Measurements from ENCODE around the gene MRPL58.
"Not testable (repeated sequence)": the region's sequence is repeated elsewhere in the genome, so short reads cannot be mapped to it uniquely, and the experiment has no call there.

Gene MRPL58

DNA sequence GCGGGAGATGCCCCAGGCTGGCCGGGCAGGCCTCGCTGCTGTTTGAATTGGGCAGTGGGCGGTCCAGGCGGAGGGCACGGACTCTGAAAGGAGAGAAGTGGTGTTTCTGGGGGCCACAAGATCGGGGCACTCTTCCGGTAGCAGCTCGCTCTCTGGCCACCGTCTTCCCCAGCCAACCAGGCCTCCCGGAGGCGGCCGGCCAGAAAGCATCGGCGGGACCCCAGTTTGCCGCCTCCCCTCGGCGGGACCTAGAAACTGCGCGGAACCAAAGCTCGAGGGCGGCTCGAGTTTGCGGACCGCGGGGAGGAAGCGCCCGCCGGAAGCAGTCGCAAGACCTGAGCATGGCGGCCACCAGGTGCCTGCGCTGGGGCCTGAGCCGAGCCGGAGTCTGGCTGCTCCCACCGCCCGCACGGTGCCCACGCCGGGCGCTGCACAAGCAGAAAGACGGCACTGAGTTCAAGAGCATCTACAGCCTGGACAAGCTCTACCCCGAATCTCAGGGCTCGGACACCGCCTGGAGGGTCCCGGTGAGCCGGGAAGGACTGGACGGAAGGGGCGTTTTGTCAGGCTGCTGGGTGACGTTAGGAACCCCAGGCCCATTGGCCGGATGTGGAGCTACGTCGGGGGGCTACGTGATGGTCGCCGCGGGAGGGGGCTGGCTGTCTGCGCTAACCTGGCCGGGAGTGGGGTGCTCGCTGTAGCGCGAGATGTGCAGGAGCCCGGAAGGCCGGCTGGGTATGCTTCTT, at the start of gene MRPL58:
Gene MRPL58, plus strand, starts transcription at position 325 of the 746 bp plus-strand sequence. Its CDS starts 17 bp downstream, at position 342.
- DNase-seq, result peak; percentile 74 to 75

DNA sequence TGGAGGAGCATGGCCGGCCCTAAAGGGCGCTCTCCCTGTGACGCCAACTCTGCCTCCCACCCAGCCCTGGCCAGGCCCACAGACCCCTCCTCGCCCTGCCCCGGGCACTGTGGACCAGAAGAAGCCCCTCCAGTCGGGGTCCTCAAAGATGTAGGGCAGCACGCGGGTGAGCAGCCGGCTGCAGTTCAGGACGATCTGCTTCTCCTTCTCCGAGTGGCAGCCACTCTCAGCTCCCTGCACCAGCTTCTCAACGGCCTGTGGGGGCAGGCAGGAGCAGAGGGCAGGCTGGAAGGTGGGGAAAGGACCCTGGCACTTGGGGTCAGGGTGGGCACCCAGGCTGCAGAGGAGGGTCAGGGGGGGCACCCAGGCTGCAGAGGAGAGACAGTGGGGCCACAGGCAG, 48.8 kb upstream of the MRPL58 start:
- DNase-seq, result no peak

DNA sequence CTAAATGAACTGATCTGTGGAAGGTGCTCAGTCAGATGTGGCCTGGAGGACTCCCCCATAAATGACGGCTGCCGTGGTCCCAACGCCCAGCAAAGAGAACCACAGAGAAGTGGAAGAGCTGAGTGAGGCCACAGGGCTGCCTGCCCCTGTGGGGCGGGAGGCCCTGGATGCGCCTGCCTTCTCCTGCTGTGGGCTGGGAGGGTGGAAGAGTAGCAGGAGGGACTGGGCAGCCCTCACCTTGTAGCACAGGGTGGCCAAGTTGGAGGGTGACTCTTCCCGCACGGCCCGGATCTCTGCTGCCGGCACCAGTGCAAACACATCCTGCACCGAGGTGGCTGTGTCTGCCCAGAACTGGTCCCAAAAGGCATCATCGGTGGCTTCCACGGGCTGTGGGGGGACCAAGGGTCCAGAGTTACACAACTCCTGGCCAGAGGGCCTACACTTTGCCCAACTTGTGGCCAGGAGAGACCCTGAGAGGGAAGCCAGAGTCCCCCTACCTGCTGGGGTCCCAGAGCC, 48.2 kb upstream of the MRPL58 start:
- no peak for DNase-seq

DNA sequence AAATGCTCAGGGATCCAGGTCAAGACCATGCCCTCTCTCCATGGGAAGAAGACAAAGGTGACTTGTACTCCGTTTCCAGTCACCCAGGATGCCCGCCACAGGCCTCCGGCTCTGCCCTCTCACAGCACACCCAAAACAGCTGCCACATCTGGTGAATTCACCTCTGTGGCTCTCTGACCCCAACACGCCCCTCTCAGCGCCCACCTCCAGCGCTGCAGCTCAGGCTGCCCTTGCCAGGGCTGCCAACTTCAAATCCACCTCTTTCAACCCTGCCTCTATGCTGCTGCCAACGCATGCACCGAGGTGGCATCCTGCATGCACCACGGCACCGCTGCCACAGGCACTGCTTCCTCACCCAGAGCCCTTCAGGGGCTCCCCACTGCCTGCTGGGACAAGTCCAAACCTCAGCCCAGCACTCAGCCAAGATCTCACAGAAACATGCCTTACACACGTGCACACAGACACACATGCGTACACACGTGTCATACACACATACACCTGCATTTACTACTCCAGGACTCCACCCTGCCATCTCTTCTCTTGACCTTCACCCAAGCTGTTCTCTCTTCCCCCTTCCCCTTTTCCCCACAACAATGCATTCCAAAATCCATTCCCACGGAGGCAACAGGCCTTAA, 47.4 kb upstream of the MRPL58 start:
- no peak for DNase-seq

DNA sequence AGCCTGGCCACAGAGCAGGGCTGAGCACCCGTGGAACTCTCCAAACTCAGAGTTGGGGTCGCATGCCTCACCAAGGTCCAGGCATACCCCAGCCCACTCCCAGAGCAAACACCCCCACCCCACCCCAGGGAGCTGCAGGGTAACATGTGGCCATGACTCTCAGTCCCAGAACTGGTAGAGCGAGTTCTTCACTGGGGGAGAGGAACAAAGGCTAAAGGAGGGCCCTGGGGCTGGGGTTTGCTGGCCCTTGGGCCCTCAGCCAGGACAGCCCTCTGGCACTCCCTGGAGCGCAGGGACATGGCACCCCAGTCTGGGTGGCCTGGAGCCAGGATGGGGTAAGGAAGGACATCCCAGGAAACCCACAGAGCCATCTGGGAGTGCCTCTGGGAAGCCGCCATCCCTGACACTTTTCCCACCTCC, 44.1 kb upstream of the MRPL58 start:
- no peak for DNase-seq

DNA sequence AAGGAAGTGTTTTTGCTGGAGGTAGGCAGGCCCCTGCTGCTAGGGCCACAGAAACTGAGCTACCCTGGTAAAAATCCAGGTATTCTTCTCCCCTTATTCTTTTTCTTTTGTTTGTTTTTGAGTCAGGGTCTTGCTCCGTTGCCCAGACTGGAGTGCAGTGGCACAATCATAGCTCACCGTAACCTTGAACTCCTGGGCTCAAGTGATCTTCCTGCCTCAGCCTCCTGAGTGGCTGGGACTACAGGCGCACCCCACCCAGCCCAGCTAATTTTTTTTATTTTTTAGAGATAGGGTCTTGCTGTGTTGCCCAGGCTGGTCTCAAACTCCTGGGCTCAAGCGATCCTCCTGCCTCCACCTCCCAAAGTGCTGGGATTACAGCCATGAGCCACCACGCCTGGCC, 43.0 kb upstream of the MRPL58 start:
- not testable (repeated sequence) for DNase-seq

DNA sequence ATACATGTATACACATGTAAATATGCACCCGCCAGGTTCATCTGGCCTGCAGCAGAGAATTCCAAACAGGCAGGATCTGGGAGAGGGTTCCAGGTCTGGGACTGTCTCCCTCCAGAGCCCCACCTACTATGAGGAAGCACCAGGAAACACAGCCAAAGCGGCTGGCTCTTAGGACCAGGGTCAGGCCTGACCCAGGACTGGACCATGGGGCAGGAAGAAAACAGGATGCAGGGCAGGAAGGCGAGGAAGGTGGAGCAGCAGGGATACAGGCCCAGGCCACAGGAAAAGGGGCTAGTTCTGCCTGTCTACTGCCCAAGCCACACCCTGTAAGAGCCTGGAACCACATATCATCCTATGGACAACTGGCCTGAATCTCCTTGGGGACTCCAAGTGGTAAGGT, 42.1 kb upstream of the MRPL58 start:
- no peak for DNase-seq

DNA sequence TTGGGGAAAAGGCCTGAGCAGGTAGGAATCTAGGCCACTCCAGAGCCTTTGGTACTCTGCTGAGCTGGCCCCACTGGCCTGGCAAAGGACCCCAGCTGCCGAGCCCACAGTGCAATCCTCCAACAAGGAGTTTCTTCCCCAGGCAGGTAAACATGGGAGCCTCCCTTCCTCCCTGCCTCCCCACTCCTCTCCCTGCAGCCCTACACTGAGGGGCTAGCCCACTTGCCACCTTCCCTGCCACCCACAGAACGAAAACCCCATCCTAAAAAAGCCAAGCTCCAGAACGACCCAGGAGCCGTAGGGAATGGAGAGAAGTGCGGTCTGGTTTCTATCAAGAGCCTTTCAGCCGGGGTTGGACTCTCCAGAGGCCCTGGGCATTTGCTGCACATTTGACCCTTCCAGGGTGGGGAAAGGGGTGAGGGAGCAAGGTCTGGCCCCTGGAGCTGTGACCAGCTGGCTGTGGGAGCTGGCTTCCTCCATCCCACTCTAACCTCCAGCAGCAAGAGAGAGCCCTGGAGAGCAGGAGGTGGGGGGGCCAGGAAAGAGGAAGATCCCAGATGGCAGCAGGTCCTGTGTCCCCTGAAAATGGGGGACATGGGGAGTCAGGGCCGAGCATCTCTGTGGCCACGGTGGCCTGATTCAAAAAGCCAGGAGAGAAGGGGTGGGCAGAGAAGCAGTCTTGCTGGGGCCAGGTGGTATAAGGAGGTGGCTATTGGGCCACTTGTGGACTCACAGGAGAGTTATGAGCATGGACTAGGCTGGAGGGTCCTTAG, 41.2 kb upstream of the MRPL58 start:
- no peak for DNase-seq

DNA sequence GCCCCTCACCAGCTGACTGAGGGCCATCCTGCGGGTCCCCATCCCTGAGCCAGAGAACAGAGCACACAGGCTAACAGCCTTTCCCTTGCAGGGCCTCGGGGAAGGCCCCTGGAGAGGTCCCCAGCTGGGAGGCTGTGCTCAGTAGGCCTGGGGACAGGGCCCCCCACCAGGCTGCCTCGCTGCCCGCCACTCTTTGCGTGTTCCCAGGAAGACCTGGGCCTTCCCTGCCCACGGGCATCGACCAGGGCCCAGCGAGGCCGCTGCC, 40.7 kb upstream of the MRPL58 start:
- DNase-seq, result no peak

DNA sequence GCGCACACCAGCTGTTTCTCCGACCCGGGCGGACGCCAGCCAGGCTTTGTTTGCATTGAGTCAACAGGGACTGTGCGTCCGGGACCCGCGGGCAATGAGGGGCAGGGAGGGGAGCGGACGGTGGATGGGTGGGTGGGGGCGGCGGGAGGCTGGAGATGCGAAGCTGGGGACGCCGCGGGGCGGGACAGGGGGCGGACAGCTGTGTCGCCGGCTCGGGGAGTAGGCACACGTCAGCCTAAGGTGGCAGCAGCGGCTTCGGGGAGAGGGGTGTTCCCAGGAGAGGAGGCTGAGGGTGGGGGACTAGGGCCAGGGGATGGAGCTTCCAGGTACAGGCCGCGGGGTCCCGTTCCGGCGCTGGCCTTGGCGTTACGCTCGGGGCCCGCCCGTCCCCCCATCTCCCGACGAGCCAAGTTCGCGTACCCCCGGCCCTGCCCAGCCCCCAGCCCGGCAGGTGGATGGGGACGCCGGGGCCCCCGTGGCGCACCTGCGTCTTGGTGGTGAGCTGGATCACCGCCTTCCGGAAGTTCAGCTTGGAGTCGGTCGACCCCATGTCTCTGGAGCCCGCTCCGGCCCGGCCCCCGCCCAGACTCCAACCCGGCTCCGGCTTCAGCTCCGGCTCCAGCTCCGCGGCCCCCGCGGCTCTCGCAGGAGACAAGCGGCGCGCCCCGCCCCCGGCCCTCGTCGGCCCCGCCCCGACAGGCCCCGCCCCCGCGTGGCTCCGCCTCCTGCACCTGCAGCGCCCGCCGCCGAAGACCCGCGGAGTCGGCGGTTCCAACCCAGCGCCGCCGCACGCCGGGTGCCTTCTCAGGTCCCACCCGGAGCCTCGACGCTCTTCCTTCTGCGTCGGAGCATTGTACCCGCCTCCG, 40.1 kb upstream of the MRPL58 start, which contains the start of gene HID1:
Gene HID1, minus strand, starts transcription at position 653 of the 866 bp plus-strand sequence. Its CDS starts 103 bp downstream, at position 550.
- DNase-seq, result peak; percentile 80 to 82

DNA sequence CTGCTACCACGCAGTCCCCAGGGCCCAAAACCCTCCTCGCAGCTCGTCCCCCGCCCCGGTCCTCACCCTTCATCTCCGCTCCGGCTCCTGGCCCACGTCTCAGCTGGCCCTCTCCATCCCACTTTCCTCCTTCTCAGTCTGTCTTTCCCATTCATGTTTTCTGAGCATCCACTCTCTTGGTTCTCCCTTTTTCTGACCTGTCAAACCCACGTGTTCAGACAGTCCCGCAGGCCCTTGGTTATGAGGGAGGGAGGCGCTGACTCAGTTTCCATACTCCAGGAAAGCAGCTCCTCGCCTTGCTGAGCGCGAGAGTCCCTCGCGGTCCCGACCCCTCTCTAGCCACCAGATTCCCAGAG, 39.5 kb upstream of the MRPL58 start:
- DNase-seq, result no peak

DNA sequence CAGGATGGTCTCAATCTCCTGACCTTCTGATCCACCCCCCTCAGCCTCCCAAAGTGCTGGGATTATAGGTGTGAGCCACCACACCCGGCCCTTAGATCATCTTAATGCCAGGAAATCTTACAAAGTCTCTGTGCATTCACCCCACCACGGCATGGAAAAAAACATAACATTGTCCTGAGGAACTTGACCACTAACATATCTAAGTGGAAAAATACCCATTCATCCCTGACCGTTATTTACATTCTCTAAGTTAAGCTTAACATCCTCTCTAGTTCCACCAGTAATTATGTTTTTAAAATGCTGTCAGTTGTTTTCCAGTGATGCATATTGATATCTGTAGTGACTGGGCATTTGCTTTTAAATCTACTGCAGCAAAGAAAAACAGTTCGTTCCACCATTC, 36.5 kb upstream of the MRPL58 start:
- DNase-seq, result no peak

DNA sequence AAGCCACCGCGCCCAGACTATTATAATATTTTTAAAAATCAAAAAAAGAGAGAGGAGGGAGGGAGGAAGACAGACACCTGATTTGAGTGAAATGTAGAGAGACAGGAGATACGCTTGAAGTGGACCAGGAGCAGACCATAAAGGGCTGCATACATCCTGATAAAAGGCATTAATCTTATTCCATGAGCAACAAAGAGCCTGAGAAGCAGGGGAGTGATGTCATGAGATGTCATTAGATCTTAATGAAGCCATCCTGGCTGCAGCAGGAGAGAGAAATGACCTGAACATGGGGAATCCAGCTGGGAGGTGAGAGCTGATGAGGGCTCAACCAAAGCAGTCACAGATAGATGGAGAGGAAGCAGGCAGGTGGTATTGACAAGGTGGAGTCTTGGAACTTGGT, 34.7 kb upstream of the MRPL58 start:
- no peak for DNase-seq

DNA sequence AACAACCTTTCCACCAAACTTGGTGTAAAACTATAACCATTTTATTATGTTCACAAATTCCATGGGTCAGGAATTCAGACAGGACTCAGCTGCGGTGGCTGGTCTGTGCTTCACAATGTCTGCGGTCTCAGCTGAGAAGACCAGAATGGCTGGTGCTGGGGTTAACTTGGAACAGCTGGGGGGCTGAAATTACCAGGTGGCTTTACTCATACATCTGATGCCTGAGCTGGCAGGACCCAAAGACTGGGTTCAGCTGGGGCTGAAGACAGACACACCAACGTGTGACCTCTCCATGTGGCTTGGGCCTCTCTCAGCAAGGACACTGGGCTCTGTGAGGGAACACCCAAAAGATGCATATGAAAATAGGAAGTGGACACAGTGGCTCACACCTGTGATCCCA, 34.2 kb upstream of the MRPL58 start:
- DNase-seq, result no peak

DNA sequence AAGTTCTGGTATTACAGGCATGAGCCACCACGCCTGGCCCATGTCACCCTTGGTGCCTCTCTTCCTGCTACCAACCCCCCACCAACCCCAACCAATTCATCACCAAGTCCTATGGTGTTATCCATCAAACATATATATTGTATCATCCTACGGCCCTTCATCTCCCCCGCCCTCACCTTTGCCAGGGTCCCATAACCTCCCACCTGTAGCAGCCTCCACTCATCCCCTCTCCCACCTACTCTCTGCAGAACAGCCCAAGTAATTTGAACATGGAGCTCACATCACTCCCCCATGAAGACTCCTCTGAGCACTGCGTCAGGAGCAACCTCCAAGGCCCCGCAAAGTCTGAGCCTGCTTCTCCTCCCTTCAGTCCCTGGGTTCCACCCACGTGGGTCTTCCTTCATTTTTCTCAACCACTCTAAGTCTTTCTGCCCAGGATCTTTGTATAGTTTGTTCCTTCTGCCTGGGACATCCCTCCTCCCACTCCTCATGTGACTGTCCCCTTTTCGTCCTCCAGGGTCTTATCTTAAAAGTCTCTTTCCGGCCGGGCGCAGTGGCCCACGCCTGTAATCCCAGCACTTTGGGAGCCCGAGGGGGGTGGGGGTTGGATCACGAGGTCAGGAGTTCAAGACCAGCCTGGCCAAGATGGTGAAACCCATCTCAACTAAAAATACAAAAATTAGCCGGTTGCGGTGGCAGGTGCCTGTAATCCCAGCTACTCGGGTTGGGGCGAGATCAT, 32.9 kb upstream of the MRPL58 start:
- no peak for DNase-seq

DNA sequence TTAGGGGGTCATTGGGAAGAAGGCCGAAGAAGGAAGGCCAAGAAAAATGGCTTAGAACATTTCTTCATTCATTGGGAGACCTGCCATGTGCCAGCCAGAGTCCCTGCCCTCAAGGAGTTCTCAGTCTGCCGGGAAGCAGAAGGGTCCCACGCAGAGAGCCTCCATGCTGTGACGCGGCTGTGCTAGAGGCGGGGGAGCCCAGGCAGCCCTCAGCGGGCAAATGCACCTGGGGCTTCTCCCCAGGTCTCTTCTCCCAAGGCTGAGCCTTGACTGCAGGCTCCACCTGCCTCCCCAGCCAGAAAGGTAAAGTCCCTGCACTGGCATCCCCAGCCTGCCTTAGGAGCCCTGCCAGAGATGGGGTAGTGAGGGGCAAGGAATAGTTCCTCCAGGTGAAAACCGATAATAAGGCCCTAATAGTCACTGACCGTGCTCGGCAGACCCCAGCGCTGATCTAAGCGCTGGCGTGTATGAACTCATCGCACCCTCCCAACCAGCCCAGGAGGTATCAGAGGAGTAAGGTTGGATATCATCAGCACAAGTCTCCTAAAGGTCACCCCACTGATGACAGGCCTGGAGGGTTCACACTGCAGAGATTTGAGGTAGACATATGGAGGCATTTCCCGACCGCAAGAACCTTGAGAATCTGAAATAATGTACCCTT, 31.0 kb upstream of the MRPL58 start:
- DNase-seq, result no peak

DNA sequence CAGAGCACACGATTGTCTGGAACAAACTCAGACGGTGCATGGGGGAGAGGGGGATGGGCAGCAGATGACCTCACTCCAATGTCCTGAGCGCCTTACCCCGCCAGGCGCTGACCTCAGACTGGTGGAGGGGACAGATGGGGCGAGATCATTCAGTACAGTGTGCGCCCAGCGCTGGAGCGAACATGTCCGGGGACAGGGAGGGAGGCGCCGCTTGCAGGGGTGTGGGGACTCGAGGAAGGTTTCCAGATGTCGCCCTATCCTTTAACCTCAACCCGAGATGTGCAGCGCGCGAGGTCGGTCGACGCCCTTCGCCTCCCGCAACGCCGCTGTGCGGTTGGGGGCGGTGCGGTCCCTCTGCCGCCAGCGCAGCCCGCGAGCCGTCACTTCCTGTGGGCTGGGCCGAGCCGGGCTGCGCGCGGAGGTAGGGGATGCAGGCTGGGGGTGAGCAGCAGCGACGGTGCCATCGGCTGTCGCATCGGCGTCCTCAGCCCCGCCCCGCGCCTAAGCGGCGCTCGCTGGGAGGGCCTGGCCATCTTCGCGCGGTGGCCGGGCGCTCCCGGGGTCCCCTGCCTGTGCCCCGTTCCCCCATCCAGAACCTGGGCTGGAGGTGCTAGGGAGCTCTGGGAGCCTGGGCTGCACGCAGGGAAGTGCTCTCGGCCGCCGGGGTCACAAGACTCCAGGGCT, 30.3 kb upstream of the MRPL58 start:
- DNase-seq, result peak; percentile 66 to 77

DNA sequence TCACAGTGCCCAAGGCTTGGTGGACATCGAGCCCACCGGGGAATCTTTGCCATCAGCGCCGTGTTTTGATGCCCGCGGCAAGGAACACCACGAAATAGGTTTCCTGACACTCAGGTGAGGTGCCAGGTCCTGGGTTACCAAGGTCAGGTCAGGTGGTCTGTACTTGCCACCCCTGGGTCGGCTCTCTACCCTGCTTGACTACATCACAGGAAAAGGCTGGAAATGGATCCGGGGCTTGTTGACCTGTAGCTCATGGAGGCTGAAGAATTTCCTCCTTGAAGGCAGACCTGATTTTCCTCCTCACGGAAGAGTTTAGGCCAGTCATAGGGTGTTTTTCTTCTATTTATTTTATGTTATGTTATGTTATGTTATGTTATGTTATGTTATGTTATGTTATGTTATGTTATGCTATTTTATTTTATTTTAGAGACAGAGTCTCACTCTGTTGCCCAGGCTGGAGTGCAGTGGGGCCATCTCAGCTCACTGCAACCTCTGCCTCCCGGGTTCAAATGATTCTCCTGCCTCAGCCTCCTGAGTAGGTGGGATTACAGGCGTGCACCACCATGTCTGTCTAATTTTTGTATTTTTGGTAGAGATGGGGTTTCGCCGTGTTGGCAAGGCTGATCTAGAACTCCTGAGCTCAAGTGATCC, 29.7 kb upstream of the MRPL58 start:
- DNase-seq, result not testable (repeated sequence)

DNA sequence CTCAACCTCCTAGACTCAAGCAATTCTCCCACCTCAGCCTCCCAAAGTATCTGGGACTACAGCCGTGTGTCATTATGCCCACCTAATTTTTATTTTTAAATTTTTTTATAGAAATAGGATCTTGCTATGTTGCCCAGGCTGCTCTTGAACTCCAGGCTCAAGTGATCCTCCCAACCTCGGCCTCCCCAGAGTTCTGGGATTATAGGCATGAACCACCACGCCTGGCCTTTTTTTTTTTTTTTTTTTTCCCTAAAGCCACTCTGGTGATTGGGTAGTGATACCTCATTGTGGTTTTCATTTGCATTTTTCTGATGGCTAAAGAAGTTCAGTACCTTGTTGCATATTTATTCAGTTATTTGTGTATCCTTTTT, 26.3 kb upstream of the MRPL58 start:
- DNase-seq, result no peak

DNA sequence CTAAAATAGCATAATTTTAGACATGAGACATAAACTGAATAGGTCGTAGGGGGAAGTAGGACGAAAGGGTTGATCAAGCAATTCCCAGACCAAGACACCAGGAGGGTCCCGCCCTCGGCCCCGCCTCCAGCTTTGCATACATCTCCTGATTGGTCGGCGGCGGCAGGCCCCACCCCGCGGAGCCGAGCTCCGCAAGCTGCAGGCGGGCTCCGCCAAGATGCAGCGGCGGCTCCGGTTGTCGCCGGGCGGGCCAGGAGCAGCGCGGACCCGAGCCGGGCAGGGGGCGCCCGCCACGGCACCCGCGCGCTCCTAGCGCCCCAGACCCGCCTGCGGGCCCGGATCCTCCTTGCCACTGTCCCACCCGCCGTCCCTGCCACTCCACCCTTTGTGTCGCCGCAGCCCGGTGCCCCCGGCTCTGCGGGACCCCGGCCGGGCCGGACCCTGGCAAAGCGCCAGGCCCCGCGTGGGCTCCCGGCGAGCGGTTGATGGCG, 25.0 kb upstream of the MRPL58 start, which contains the start of gene CDR2L:
Gene CDR2L, plus strand, starts transcription at position 215 of the 491 bp plus-strand sequence. CDS start 412 bp downstream, outside the sequence.
- peak; percentile 91 to 93 for DNase-seq

Data from activated CD4-positive, alpha-beta T cell treated with anti-CD3 and anti-CD28 coated beads for 4 hours (primary cell).